DMS114 treated with DMSO at 0.1 percent for 48 hours (cell line): ENCODE measurements around the gene KCP.

Experiments used
- DNase-seq: peaks from one replicate; lab custom pipeline; 2025; ENCODE audit not compliant: unreplicated experiment; lab: John Stamatoyannopoulos, UW

The KCP gene

GRCh38 chr7:128908750-128909624 lies 1.5 kb downstream of the KCP start:
- no peak for DNase-seq

- no peak for DNase-seq
Measured at GRCh38 chr7:128906766-128907559, 3.5 kb downstream of the KCP start.

GRCh38 chr7:128906001-128906765 lies 4.3 kb downstream of the KCP start:
- DNase-seq: no peak

- peak; percentile 44 for DNase-seq
Measured at GRCh38 chr7:128904381-128905197, 5.9 kb downstream of the KCP start.

GRCh38 chr7:128903621-128904361 lies 6.7 kb downstream of the KCP start:
- DNase-seq: no peak

GRCh38 chr7:128902761-128903585 lies 7.5 kb downstream of the KCP start:
- no peak for DNase-seq

GRCh38 chr7:128900237-128900636 lies 10.3 kb downstream of the KCP start:
- DNase-seq: no peak

- no peak for DNase-seq
Measured at GRCh38 chr7:128899392-128899791, 11.1 kb downstream of the KCP start.

- DNase-seq: no peak
Measured at GRCh38 chr7:128895320-128895719, 15.2 kb downstream of the KCP start.

DNA sequence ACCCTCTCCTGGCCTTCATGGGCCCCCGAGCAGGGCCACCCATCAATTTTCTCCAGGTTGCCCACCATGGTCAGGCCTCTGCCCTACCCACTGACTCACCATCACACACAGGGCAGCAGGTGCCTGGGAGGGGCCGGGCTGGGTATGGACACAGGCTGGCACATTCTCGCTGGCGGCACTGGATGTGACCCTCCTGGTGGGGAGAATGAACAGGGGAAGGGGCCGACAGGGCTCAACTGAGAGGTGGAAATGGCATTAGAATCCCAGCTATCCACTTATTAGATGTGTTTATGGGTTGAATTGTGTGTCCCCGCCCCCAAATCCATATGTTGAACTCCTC lies 16.4 kb downstream of the KCP start:
- DNase-seq: no peak

DNA sequence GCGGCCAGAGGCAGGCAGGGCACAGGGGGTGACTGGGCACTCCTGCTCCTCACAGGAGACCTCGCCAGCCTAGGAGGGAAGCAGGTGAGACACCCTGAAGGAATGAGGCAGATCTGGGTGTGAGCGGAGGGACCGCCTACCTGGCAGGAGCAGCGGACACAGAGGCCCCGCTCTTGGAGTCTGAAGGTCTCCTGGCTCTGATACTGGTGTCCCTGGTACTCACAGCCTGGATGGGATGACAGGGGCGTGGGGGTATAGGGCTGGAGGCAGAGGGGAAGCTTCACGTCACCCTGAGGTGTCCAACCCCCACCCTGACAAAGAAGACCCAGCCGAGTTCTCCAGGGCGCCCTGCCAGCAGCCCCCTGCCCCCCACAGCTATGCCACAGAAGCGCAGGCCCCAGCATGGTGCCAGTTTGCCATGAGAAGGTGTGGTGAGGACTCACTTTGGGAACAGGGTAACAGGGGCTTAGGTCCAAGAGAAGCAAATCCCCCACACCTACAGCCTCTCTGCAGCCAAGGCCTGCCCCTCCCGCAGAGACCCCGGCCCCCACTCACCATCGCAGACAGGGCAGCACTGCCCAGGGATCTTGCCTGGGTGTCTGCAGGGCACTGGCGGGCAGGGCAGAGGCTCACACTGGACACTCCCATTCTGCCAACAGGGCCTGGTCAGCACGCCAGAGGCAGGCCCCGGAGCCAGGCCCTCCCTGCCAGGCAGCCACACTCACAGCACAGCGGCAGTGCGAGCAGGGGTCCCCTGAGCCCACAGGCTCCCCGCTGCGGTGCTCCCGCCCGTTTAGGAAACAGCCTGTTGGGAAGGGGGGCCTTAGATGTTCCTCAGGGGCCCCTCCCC lies 17.0 kb downstream of the KCP start:
- DNase-seq: no peak

DNA sequence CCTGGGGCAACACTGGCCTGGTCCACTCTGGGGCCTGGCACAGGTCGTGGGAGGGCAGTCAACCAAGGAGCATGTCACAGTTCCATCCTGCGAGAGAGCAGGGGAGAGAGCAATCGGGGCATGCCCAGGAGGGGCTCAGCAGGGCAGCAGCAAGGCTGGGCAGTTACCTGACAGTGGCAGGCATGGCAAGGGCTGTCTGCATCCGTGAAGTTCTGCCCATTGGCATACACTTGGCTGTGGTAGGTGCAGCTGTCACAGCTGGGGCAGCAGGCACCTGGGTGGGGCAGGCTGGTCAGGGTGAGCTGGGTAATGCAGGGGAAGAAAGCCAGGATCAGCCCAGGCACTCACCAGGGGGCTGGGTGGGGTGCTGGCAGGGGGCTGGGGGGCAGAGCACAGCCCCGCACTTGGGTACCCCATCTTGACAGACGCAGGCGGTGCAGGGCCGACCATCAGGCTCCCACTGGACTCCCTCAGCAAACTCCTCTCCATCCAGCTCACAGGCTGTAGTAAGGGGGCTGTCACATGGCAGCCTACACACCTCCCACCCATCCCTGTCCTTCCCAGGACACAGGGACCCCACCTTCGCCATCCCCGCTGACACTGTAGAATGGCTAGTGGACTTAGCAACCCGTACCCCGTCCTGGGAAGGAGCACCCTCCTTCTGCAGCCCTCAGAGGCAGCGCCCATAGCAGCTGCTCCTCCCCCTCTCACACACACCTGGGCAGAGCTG lies 17.8 kb downstream of the KCP start:
- DNase-seq: no peak

DNA sequence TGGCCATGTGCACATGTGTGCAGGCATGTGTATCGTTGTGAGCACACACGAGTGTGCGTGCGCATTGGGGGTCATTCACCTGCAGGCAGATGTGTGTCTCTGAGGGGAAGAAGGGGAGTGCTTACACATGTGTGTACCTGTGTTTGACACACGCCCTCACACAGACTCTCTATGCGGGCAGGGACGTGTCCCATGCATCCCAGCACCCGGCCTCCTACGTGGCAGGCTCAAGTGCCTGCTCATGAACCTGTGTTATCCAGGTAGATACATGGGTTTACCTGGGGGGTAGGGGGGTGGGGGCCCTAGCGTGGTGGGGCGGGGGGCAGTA lies 18.6 kb downstream of the KCP start:
- no peak for DNase-seq

- no peak for DNase-seq
Measured at GRCh38 chr7:128891110-128891941, 19.2 kb downstream of the KCP start.

DNA sequence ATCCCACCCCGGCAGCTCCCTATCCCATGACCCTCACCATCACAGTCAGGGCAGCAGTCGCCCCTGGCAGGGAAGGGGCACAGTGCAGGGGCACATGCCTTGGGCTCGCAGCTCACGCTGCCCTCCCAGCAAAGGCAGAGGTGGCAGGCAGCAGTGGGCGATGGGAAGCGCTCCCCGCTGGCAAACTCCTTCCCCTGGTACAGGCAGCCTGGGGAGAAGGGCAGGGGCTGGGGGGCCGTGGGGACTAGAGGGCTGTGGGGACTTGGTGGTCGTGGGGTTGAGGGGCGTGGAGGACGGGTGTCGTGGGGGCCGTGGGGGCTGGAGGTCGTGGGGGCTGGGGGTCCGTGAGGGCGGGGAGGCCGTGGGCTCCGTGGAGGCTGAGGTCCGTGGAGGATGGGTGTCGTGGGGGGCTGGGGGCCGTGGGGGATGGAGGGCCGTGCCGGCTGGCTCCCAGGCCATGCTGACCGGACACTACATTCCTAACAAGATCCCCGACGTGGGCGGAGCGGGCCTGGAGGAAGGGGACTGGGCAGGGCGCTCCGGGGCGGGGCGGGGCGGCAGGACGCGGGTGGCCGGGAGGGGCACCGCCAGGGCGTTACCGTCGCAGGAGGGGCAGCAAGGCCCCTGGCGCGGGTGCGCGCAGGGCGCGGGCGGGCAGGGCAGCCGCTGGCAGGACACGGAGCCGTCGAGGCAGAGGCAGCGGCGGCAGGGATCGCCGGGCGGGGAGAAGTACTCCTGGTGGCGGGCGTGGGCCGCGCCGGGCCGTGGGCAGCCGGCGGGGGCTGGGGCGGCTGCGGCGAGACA lies 20.0 kb downstream of the KCP start:
- DNase-seq: no peak

DNA sequence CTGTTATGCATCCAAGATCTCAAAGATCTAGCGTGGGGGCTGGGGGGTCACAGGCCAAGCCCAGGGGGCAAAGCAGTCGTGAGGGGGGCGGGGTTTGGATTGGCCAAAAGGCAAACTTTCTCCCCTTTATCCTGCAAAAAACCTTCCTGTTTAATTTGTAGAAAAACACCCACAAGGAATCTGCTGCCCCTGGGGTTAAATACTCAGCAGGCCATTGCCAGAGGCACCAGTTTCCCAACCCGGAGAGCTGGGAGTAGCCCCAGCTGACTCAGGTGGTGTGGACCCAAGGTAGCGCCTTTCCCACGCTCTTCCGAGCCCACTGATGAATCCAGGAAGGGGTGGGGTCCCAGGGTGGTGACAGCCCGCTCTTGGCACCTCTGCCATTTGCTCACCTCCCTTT lies 21.4 kb downstream of the KCP start:
- no peak for DNase-seq
